WTC11 (cell line): Measurements from ENCODE around the gene DNPH1. TPM values are rescaled to one million over a fixed set of nuclear protein-coding genes. Genes with fewer than 3 reads are reported as not detected.

ENCODE experiments used
- ATAC-seq: fragments of 200-7000 bp; cut with Tn5 transposase; 2 replicates; pipeline ENCODE4 v1.10.0; 2021; ENCODE audit warnings: mild to moderate bottlenecking, moderate library complexity
- Bru-seq: library from RNA; stranded (reverse); fragments of 400-500 nt; gene quantifications from one replicate; lab custom pipeline; 2021; lab: Mats Ljungman, UMichigan
- CTCF ChIA-PET: fragments of 300-600 bp; sonication (Branson Sonifier 250); formaldehyde crosslinking; loops from one replicate; lab custom pipeline; 2021; ENCODE audit warnings: antibody characterized with exemption; lab: Charles Lee
- POLR2A ChIA-PET: fragments of 350-600 bp; sonication (Branson Sonifier 250); formaldehyde crosslinking; loops from one replicate; lab custom pipeline; 2021; ENCODE audit warnings: antibody characterized with exemption; lab: Charles Lee
- DNase-seq: peaks from one replicate; pipeline ENCODE4 v3.0.0; 2021; ENCODE audit warnings: low spot score
- H3K27ac Mint-ChIP-seq: 2 replicates; pipeline ENCODE4 v1.8.0; 2021; ENCODE audit warnings: mixed read lengths
- H3K27me3 Mint-ChIP-seq: 2 replicates; pipeline ENCODE4 v1.8.0; 2021; ENCODE audit warnings: low read depth, mild to moderate bottlenecking, moderate library complexity, mixed read lengths
- H3K36me3 Mint-ChIP-seq: 2 replicates; pipeline ENCODE4 v1.8.0; 2021; ENCODE audit warnings: mixed read lengths
- H3K4me1 Mint-ChIP-seq: 2 replicates; pipeline ENCODE4 v1.8.0; 2022; ENCODE audit warnings: mixed read lengths
- H3K4me3 Mint-ChIP-seq: 2 replicates; pipeline ENCODE4 v1.8.0; 2021; ENCODE audit warnings: mild to moderate bottlenecking, moderate library complexity, mixed read lengths
- H3K9me3 Mint-ChIP-seq: 2 replicates; pipeline ENCODE4 v1.8.0; 2021; ENCODE audit warnings: mixed read lengths
- CBFB ChIP-seq: sonication (generic); formaldehyde crosslinking; IDR thresholded peaks from 2 replicates; pipeline ENCODE4 v1.8.1; 2022; ENCODE audit warnings: mild to moderate bottlenecking, low read depth, missing genetic modification reagents
- CREM ChIP-seq: sonication (generic); formaldehyde crosslinking; IDR thresholded peaks from 2 replicates; pipeline ENCODE4 v1.8.1; 2022; ENCODE audit warnings: mild to moderate bottlenecking, missing genetic modification reagents, moderate library complexity
- ELF4 ChIP-seq: sonication (generic); formaldehyde crosslinking; IDR thresholded peaks from 2 replicates; pipeline ENCODE4 v1.8.1; 2022; ENCODE audit warnings: low read depth, mild to moderate bottlenecking, moderate library complexity, missing genetic modification reagents
- EMX1 ChIP-seq: fragments of 250-450 bp; sonication (Bioruptor Pico); IDR thresholded peaks from 2 replicates; pipeline ENCODE4 v1.8.0; 2021; ENCODE audit warnings: mild to moderate bottlenecking
- ESRRA ChIP-seq: sonication (generic); formaldehyde crosslinking; IDR thresholded peaks from 2 replicates; pipeline ENCODE4 v1.8.1; 2022; ENCODE audit warnings: mild to moderate bottlenecking, missing genetic modification reagents, borderline replicate concordance
- FOXJ3 ChIP-seq: sonication (generic); formaldehyde crosslinking; IDR thresholded peaks from 2 replicates; pipeline ENCODE4 v1.9.0; 2021; ENCODE audit warnings: missing genetic modification reagents, mild to moderate bottlenecking, borderline replicate concordance
- FOXK1 ChIP-seq: sonication (generic); formaldehyde crosslinking; IDR thresholded peaks from 2 replicates; pipeline ENCODE4 v1.8.0; 2022; ENCODE audit warnings: mild to moderate bottlenecking, moderate library complexity, missing genetic modification reagents
- FOXP1 ChIP-seq: sonication (generic); formaldehyde crosslinking; IDR thresholded peaks from 2 replicates; pipeline ENCODE4 v1.8.0; 2022; ENCODE audit warnings: missing genetic modification reagents, mild to moderate bottlenecking, moderate library complexity, borderline replicate concordance
- IRF2 ChIP-seq: sonication (generic); formaldehyde crosslinking; IDR thresholded peaks from 2 replicates; pipeline ENCODE4 v1.8.0; 2022; ENCODE audit warnings: low read depth, missing genetic modification reagents, borderline replicate concordance
- JUN ChIP-seq: sonication (generic); formaldehyde crosslinking; IDR thresholded peaks from 2 replicates; pipeline ENCODE4 v1.8.0; 2023; ENCODE audit warnings: mild to moderate bottlenecking, missing genetic modification reagents
- NFE2L1 ChIP-seq: sonication (generic); formaldehyde crosslinking; IDR thresholded peaks from 2 replicates; pipeline ENCODE4 v1.8.1; 2023; ENCODE audit warnings: missing genetic modification reagents
- NFYB ChIP-seq: sonication (generic); formaldehyde crosslinking; conservative IDR thresholded peaks from 2 replicates; pipeline ENCODE4 v1.8.0; 2022; ENCODE audit warnings: low read depth, missing genetic modification reagents
- NR1H2 ChIP-seq: sonication (generic); formaldehyde crosslinking; IDR thresholded peaks from 2 replicates; pipeline ENCODE4 v1.9.0; 2021; ENCODE audit warnings: mild to moderate bottlenecking, moderate library complexity, missing genetic modification reagents
- RELA ChIP-seq: sonication (generic); formaldehyde crosslinking; IDR thresholded peaks from 2 replicates; pipeline ENCODE4 v1.8.1; 2022; ENCODE audit warnings: missing genetic modification reagents, mild to moderate bottlenecking, borderline replicate concordance
- SMAD4 ChIP-seq: sonication (generic); formaldehyde crosslinking; IDR thresholded peaks from 2 replicates; pipeline ENCODE4 v1.8.0; 2022; ENCODE audit warnings: mild to moderate bottlenecking, missing genetic modification reagents
- SP1 ChIP-seq: sonication (generic); formaldehyde crosslinking; conservative IDR thresholded peaks from 2 replicates; pipeline ENCODE4 v1.8.1; 2022; ENCODE audit warnings: missing genetic modification reagents
- TCF7 ChIP-seq: sonication (generic); formaldehyde crosslinking; IDR thresholded peaks from 2 replicates; pipeline ENCODE4 v1.8.0; 2022; ENCODE audit warnings: mild to moderate bottlenecking, low read depth, missing genetic modification reagents, moderate library complexity
- TEAD1 ChIP-seq: sonication (generic); formaldehyde crosslinking; IDR thresholded peaks from 2 replicates; pipeline ENCODE4 v1.8.0; 2022; ENCODE audit warnings: mild to moderate bottlenecking, missing genetic modification reagents
- TEAD4 ChIP-seq: sonication (generic); formaldehyde crosslinking; IDR thresholded peaks from 2 replicates; pipeline ENCODE4 v1.8.0; 2022; ENCODE audit warnings: mild to moderate bottlenecking, missing genetic modification reagents
- ZNF263 ChIP-seq: sonication (generic); formaldehyde crosslinking; IDR thresholded peaks from 2 replicates; pipeline ENCODE4 v1.8.1; 2022; ENCODE audit warnings: low read depth, mild to moderate bottlenecking, moderate library complexity, missing genetic modification reagents
- ZNF317 ChIP-seq: sonication (generic); formaldehyde crosslinking; IDR thresholded peaks from 2 replicates; pipeline ENCODE4 v1.8.1; 2023; ENCODE audit warnings: low read depth, mild to moderate bottlenecking, moderate library complexity, missing genetic modification reagents, borderline replicate concordance
- long read RNA-seq, 3 experiments: library from RNA in 1 of 3; library from capped mRNA in 1 of 3; library from polyadenylated mRNA in 1 of 3; unstranded in 2 of 3; stranded (forward) in 1 of 3; transcript quantifications; one replicate each; pipeline ENCODE4 v2.0.0, GENCODE V29; 2021
- total RNA-seq: library from RNA; stranded (reverse); gene quantifications from 3 replicates; pipeline ENCODE4 v1.2.3, GENCODE V29; 2021
- TF ChIP-seq, protein P1 (sequence below): sonication (generic); formaldehyde crosslinking; IDR thresholded peaks from 2 replicates; pipeline ENCODE4 v1.8.0; 2022; ENCODE audit warnings: mild to moderate bottlenecking, missing genetic modification reagents
- TF ChIP-seq, protein P2 (sequence below): sonication (generic); formaldehyde crosslinking; IDR thresholded peaks from 2 replicates; pipeline ENCODE4 v1.8.1; 2023; ENCODE audit warnings: mild to moderate bottlenecking, missing genetic modification reagents, moderate library complexity
- TF ChIP-seq, protein P3 (sequence below): fragments of 200-600 bp; IDR thresholded peaks from 2 replicates; pipeline ENCODE4 v1.8.0; 2022; ENCODE audit warnings: antibody characterized with exemption
- TF ChIP-seq, protein P4 (sequence below): sonication (generic); formaldehyde crosslinking; IDR thresholded peaks from 2 replicates; pipeline ENCODE4 v1.8.0; 2022; ENCODE audit warnings: mild to moderate bottlenecking, missing genetic modification reagents

The DNPH1 gene, protein sequence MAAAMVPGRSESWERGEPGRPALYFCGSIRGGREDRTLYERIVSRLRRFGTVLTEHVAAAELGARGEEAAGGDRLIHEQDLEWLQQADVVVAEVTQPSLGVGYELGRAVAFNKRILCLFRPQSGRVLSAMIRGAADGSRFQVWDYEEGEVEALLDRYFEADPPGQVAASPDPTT
- 48.4 to 56.4 TPM (median 55.4 TPM) in 3 replicates for total RNA-seq
- percentile 57 among the genes with signal in this experiment for Bru-seq, nascent RNA
- long read RNA-seq, experiment 1, transcript DNPH1-201 (4 exons, 657 nt) = major isoform, 78 of 96 reads
- long read RNA-seq, experiment 1, transcript DNPH1-202 (3 exons, 796 nt) = minor isoform, 8 of 96 reads
- long read RNA-seq, experiment 1, partial matches to known transcripts = 0 of 96 reads
- long read RNA-seq, experiment 1, other reads (novel, unspliced or antisense) = 8 of 96 reads
- long read RNA-seq, experiment 2, transcript DNPH1-201 (4 exons, 657 nt) = major isoform, 59 of 68 reads
- long read RNA-seq, experiment 2, partial matches to known transcripts = 2 of 68 reads
- long read RNA-seq, experiment 2, other reads (novel, unspliced or antisense) = 4 of 68 reads
- long read RNA-seq, experiment 3, transcript DNPH1-202 (3 exons, 796 nt) = major isoform, 8 of 11 reads
- long read RNA-seq, experiment 3, partial matches to known transcripts = 0 of 11 reads
- long read RNA-seq, experiment 3, other reads (novel, unspliced or antisense) = 0 of 11 reads

DNA sequence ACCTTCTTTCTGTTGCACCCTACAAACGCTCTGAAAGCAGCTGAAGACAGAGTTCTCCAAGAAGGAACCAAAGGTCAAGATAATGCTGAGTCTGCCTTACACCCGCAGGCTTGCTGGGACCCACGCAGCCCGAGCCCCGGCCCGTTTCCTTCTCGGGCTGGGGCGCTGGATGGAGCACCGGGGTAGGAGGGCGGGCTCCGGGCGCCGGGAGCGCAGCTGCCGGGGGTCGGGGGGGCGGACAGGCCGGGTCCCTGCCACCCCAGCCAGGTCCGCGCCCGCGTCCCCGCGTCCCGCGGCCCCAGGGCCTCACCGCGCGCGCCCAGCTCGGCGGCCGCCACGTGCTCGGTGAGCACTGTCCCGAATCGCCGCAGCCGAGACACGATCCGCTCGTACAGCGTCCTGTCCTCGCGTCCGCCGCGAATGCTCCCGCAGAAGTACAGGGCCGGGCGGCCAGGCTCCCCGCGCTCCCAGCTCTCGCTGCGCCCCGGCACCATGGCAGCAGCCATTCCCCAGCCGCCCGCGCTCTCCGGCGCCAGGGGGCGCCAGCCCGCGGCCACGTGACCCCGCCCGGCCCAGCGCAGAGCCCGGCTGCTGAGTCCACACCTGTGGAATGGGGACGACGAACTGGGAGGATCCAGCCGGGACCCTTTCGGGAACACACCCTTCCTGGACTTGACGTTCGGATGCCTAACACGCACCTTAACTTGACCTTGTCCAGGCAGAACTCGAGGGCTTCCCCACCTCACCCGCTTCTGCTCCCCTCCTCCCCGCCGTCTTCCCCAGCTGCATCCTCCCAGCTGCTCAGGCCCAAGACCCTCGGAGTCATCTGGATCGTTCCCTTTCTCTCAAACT, at the start of gene DNPH1:
Gene DNPH1 (minus strand): TSS at position 531 of the 852 bp plus-strand sequence. CDS start 25 bp downstream, at position 506.
- no peaks in the 10 kb centered on the region for H3K9me3 Mint-ChIP-seq
- peak; percentile 94 for ATAC-seq
- no peak within 1 kb of the TSS for H3K27ac Mint-ChIP-seq
- ChIA-PET CTCF (interaction anchor here (0.6 to 2.4 kb wide), 64 partner anchors 9 to 297 kb away, joined by 3 to 47 read pairs (median 5); partner anchors contain the start of genes ABCC10, CRIP3, CUL7 and CUL9), POLR2A (interaction anchor here (0.5 to 2.0 kb wide), 4 partner anchors 17 to 55 kb away, joined by 3 to 9 read pairs (median 6); partner anchors contain the start of gene CUL9)
- DNase-seq = peak; percentile 87
- H3K27me3 Mint-ChIP-seq = peaks cover 42% of the 10 kb centered on the region
- H3K36me3 Mint-ChIP-seq = peaks cover 4% of the 10 kb centered on the region; the same call in 1 of the 2 replicates
- peak within 1 kb of the TSS; percentile 75 for H3K4me3 Mint-ChIP-seq
- peaks cover 8% of the 10 kb centered on the region for H3K4me1 Mint-ChIP-seq
- 0 out of 2 replicates have a peak, but pooled peaks have one; percentile 48 for TF ChIP-seq EMX1 (CRISPR knock-in tag)
- peak; percentile 86 for TF ChIP-seq ZNF263 (CRISPR knock-in tag)
- TF ChIP-seq FOXJ3 = no peak
- TF ChIP-seq, protein P1, sequence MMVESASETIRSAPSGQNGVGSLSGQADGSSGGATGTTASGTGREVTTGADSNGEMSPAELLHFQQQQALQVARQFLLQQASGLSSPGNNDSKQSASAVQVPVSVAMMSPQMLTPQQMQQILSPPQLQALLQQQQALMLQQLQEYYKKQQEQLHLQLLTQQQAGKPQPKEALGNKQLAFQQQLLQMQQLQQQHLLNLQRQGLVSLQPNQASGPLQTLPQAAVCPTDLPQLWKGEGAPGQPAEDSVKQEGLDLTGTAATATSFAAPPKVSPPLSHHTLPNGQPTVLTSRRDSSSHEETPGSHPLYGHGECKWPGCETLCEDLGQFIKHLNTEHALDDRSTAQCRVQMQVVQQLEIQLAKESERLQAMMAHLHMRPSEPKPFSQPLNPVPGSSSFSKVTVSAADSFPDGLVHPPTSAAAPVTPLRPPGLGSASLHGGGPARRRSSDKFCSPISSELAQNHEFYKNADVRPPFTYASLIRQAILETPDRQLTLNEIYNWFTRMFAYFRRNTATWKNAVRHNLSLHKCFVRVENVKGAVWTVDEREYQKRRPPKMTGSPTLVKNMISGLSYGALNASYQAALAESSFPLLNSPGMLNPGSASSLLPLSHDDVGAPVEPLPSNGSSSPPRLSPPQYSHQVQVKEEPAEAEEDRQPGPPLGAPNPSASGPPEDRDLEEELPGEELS (CRISPR knock-in tag) = no peak; the same call in 1 of the 2 replicates
- TF ChIP-seq ZNF317 (CRISPR knock-in tag) = peak; percentile 65; the same call in 1 of the 2 replicates
- peak; percentile 52; the same call in 1 of the 2 replicates for TF ChIP-seq JUN
- TF ChIP-seq NFYB (CRISPR knock-in tag) = 0 out of 2 replicates have a peak, but pooled peaks have one; percentile 19
- peak; percentile 63; the same call in 1 of the 2 replicates for TF ChIP-seq FOXK1 (CRISPR knock-in tag)
- TF ChIP-seq NFE2L1 (CRISPR knock-in tag) = peak; percentile 87
- no peak for TF ChIP-seq TEAD4 (CRISPR knock-in tag)
- TF ChIP-seq, protein P2, sequence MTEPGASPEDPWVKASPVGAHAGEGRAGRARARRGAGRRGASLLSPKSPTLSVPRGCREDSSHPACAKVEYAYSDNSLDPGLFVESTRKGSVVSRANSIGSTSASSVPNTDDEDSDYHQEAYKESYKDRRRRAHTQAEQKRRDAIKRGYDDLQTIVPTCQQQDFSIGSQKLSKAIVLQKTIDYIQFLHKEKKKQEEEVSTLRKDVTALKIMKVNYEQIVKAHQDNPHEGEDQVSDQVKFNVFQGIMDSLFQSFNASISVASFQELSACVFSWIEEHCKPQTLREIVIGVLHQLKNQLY (CRISPR knock-in tag) = peak; percentile 49; the same call in 1 of the 2 replicates
- TF ChIP-seq, protein P3, sequence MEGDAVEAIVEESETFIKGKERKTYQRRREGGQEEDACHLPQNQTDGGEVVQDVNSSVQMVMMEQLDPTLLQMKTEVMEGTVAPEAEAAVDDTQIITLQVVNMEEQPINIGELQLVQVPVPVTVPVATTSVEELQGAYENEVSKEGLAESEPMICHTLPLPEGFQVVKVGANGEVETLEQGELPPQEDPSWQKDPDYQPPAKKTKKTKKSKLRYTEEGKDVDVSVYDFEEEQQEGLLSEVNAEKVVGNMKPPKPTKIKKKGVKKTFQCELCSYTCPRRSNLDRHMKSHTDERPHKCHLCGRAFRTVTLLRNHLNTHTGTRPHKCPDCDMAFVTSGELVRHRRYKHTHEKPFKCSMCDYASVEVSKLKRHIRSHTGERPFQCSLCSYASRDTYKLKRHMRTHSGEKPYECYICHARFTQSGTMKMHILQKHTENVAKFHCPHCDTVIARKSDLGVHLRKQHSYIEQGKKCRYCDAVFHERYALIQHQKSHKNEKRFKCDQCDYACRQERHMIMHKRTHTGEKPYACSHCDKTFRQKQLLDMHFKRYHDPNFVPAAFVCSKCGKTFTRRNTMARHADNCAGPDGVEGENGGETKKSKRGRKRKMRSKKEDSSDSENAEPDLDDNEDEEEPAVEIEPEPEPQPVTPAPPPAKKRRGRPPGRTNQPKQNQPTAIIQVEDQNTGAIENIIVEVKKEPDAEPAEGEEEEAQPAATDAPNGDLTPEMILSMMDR = peak; percentile 83
- TF ChIP-seq SMAD4 (CRISPR knock-in tag) = 0 out of 2 replicates have a peak, but pooled peaks have one; percentile 9
- no peak for TF ChIP-seq IRF2 (CRISPR knock-in tag)
- TF ChIP-seq ELF4 (CRISPR knock-in tag) = peak; percentile 85; the same call in 1 of the 2 replicates
- TF ChIP-seq TCF7 = 0 out of 2 replicates have a peak, but pooled peaks have one; percentile 64
- TF ChIP-seq TEAD1 (CRISPR knock-in tag) = peak; percentile 93
- peak; percentile 78 for TF ChIP-seq SP1 (CRISPR knock-in tag)
- TF ChIP-seq, protein P4, sequence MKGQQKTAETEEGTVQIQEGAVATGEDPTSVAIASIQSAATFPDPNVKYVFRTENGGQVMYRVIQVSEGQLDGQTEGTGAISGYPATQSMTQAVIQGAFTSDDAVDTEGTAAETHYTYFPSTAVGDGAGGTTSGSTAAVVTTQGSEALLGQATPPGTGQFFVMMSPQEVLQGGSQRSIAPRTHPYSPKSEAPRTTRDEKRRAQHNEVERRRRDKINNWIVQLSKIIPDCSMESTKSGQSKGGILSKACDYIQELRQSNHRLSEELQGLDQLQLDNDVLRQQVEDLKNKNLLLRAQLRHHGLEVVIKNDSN (CRISPR knock-in tag) = peak; percentile 97
- TF ChIP-seq ESRRA = peak; percentile 65
- peak; percentile 78 for TF ChIP-seq CREM (CRISPR knock-in tag)
- peak; percentile 93 for TF ChIP-seq FOXP1
- no peak for TF ChIP-seq NR1H2 (CRISPR knock-in tag)
- peak; percentile 85; the same call in 1 of the 2 replicates for TF ChIP-seq RELA (CRISPR knock-in tag)
- peak; percentile 81; the same call in 1 of the 2 replicates for TF ChIP-seq CBFB (CRISPR knock-in tag)
